ENCODE measurements around the gene PLEKHA8.
"Not testable (repeated sequence)": the region's sequence is repeated elsewhere in the genome, so short reads cannot be mapped to it uniquely, and the experiment has no call there.

Gene PLEKHA8

DNA sequence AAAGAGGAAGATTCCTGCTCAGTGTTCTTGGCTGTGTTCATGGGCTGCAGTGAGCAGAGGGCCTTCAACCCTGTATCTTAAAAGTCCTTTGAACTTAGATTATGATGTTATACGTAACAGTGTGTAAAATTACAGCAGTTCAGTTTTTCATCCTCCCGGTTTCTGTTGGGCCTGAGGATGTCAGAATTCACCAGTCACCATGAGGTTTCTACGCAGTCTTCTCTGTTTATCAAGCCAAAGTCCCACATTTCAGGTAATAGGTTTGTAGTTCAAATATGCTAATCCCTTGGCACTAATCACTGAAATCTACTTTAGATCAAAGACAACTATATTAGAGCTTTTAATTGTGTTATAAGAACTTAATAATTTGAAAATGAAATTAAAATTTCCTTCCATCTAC lies 24.9 kb downstream of the PLEKHA8 start:
- no peak for DNase-seq (ENCODE audit: low read depth, low spot score)
- H3K27ac ChIP-seq: no peak overlapping the region

GRCh38 chr7:30057741-30058140 lies 29.5 kb downstream of the PLEKHA8 start:
- no peak for DNase-seq (ENCODE audit: low read depth, low spot score)
- no peak overlapping the region for H3K27ac ChIP-seq

GRCh38 chr7:30061786-30062185 lies 33.6 kb downstream of the PLEKHA8 start:
- DNase-seq (ENCODE audit: low read depth, low spot score); H3K27ac ChIP-seq: not testable (repeated sequence)

DNA sequence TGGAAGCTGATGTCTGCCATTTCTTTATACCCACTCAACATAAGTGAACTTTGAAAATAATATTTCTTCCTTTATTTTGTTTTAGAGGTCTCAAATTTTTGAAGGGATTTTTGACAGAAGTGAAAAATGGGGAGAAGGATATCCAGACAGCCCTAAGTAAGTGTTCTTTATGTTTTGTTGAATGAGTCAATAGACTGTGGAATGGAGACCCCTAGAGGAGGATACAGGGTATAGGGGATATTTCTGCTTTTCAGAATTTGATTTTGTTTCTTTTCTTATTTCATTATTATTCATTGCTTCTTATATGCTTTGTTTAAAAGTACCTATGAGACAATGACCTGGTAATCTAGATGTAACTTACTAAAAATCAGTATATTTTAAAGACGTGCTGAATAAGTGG lies 34.4 kb downstream of the PLEKHA8 start:
- no peak overlapping the region for H3K27ac ChIP-seq
- no peak for DNase-seq (ENCODE audit: low read depth, low spot score)

DNA sequence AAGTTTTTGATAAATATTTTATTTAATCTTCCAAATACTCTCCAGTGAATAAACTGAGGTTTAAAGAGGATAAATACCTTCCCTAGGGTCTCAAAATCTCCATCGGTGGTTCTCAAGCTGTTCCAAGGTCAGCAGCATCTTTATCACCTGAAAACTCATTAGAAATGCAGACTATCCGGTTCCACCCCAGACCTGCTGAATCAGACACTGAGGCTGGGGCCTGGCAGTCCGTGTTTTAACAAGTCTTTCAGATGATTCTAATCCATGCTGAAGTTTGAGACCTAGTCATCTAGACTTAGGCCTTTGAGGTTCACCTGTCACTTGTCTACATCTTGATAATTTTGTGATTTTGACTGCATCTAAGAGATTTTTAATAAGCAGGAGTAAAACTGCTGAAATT lies 37.5 kb downstream of the PLEKHA8 start:
- no peak overlapping the region for H3K27ac ChIP-seq
- peak; percentile 24 for DNase-seq (ENCODE audit: low read depth, low spot score)

GRCh38 chr7:30066687-30067086 lies 38.5 kb downstream of the PLEKHA8 start:
- no peak for DNase-seq (ENCODE audit: low read depth, low spot score)
- no peak overlapping the region for H3K27ac ChIP-seq

DNA sequence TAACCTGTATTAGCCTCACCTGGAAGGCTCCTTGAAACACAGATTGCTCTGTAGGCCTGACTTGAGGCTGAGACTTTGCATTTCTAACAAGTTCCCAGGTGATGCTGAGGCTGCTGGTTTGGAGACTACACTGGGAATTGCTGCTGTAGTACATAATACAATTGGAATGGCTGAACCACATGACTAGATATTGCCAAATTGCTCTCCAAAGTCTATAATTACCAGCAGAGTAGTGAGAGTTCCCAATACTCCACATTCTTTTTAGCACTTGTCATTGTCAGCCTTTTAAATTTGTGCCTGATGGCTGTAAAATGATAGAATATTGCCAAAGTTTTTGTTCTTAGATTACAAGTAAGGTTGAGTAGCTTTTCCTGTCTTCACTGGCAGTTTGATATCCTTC lies 39.9 kb downstream of the PLEKHA8 start:
- peak overlapping the region; percentile 4 for H3K27ac ChIP-seq
- DNase-seq (ENCODE audit: low read depth, low spot score): no peak

GRCh38 chr7:30069096-30069867 lies 41.1 kb downstream of the PLEKHA8 start:
- DNase-seq (ENCODE audit: low read depth, low spot score): no peak
- H3K27ac ChIP-seq: no peak overlapping the region

GRCh38 chr7:30070052-30070451 lies 41.8 kb downstream of the PLEKHA8 start:
- H3K27ac ChIP-seq: no peak overlapping the region
- DNase-seq (ENCODE audit: low read depth, low spot score): no peak

- H3K27ac ChIP-seq: no peak overlapping the region
- no peak for DNase-seq (ENCODE audit: low read depth, low spot score)
Measured at GRCh38 chr7:30072735-30073134, 44.5 kb downstream of the PLEKHA8 start.

DNA sequence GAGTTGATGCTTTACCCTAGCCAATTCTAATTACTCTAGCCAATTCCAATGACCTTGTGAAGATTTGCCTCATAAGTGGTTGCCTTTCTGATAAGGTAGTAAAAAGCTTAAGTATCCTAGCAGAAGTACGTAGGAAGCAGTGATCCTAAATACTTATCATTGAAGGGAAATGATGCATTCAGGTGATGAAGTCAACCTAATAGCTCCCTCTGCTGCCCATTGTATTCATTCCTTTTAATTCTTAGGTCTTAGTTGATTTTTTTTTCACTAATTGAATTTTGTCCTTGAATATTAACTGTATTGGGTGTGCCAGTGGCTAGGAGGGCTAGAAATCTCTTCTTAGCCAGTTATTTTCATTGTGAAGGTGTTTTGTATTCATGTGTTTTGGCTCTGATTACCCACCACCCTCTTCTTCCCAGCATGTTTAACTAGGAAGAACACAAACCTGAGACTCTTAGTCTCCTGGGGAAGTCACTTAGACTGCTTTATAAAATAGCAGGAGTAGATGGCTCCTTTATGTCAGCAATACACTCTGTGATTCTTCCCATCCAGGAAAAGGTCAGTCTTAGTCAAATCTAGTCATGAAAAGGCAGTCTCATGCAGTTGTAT lies 46.3 kb downstream of the PLEKHA8 start:
- no peak for DNase-seq (ENCODE audit: low read depth, low spot score)
- H3K27ac ChIP-seq: no peak overlapping the region

DNA sequence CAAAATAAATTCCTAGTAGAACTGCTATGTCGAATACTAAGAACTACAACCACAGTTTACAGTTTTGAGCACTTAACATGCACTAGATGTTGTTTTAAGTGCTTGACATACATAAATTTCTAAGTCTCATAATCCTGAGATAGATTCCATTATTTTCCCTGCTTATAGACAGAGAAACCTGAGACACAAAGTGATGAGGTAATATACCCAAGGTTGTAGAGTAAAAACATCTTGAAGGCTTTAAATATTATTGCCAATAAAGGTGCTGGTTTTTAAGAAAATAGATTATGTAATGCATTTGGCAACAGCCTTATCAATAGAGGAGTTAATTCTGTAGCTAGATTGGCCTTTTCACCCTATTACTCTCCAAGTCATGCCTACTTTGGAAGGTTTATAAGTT lies 48.2 kb downstream of the PLEKHA8 start:
- no peak for DNase-seq (ENCODE audit: low read depth, low spot score)
- H3K27ac ChIP-seq: no peak overlapping the region

- H3K27ac ChIP-seq: no peak overlapping the region
- DNase-seq (ENCODE audit: low read depth, low spot score): no peak
Measured at GRCh38 chr7:30078280-30078679, 50.1 kb downstream of the PLEKHA8 start.

DNA sequence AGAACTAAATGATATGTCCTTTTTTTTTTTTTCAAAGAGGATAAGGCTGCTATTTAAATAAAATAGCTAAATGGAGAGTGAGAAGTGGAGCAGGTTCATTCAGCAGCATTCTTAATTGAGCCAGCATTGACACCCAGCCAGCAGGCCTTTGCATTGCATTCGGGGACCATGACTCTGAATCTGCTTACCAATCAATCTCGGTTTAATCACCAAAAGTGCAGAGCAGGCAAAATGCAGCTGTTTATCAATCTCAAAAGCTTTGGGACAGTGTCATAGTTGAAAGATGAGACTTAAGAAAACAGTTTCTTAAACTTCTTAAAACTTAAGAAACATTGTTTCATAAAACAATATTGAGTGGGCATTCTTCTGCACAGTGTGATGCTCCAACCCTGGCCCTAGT lies 51.7 kb downstream of the PLEKHA8 start:
- no peak overlapping the region for H3K27ac ChIP-seq
- DNase-seq (ENCODE audit: low read depth, low spot score): no peak

DNA sequence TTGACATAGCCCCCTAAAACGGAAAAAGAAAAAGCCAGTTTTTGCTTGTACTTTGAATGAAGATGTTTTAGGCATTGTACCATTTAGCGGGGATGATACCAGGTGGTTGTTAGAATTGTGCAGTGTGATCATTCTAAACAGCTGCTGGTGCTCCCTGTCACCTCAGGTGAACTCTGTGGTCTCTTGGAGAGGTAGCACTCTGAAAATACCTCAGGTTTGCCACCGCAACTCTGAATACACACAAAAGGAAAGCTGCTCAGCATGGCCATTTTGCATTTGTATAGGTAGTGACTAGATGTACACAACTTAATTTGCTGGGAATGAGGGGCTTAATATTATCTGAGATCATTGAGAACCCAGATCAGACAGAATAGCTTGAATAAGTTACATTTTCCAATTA lies 52.6 kb downstream of the PLEKHA8 start:
- DNase-seq (ENCODE audit: low read depth, low spot score): no peak

DNA sequence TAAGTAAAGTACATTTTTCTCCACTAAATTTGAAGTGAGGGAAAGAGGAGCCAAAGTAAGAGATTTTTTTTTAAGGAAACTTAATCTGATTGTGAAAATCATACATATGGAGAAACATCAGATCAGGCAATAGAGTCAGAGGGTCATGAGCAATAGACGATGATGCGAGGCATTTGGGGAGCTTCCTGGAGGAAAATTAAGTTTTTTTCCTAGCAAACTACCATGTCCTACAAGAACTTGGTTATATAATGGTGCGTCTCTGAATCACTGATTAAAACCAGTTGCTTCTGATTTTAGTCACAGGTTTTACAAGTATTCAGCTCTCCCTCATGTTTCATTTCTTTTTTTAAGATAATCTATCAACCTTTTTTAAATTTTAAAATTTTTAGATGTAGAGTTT lies 54.5 kb downstream of the PLEKHA8 start:
- H3K27ac ChIP-seq: no peak overlapping the region
- DNase-seq (ENCODE audit: low read depth, low spot score): no peak

More for the DNA sequence above, 52.6 kb downstream of the PLEKHA8 start:
- no peak overlapping the region for H3K27ac ChIP-seq

DNA sequence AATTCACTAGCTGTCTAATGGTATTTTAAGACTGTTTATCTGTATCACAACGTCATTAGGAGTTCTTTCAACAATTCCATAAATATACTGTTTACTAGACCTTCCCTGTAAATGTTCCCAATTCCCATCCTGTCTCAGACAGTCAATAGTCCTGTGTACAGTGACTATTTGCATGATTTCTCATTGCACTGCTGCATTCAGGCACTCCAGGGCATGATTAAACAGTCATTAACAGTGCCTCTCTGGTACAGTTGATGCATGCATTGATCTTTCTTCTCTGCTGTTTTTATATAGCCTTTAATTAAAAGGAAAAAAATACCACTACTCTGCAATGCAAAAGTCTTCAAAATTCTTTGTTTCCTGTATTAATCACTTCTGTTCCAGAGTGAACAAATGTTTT lies 55.1 kb downstream of the PLEKHA8 start:
- no peak overlapping the region for H3K27ac ChIP-seq
- DNase-seq (ENCODE audit: low read depth, low spot score): no peak

DNA sequence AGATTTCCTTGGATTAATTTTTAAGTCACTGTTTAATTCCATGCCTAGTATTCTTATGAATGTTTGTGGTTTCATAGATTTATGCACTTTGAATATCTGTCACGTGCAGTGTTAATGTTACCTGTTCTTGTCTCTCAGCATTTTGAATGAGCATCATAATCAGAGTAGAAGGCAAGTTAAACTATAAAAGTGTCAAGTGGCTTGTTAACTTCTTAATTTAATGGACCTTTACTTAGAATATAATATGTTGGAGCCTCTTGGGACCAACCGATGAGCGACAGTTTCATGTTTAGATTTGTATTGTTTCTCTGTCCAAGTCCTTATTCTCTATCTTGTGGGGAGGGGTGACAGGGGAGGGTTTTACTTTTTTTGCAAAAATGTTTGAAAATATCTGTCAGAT lies 56.0 kb downstream of the PLEKHA8 start:
- DNase-seq (ENCODE audit: low read depth, low spot score): no peak
- H3K27ac ChIP-seq: no peak overlapping the region

GRCh38 chr7:30086529-30086928 lies 58.3 kb downstream of the PLEKHA8 start:
- no peak for DNase-seq (ENCODE audit: low read depth, low spot score)
- no peak overlapping the region for H3K27ac ChIP-seq

DNA sequence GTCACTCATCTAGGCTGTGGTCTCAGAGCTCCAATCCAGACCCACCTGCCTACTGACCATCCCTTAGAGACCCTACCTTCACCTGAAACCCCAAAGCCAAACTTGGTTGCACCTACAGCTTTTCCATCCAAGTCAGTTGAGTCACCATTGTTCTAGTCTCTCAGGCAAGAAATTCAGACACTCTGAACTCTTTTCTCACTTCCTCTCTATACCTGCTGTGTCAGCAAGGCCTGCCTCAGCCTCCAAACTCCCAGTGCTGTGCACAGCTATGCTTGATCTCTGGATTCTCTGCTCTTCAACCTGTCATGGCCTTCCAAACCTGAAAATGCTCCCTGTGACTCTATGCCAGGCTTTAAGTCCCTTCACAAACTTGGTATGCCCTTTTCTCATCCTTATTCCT lies 59.2 kb downstream of the PLEKHA8 start:
- H3K27ac ChIP-seq: no peak overlapping the region
- no peak for DNase-seq (ENCODE audit: low read depth, low spot score)

DNA sequence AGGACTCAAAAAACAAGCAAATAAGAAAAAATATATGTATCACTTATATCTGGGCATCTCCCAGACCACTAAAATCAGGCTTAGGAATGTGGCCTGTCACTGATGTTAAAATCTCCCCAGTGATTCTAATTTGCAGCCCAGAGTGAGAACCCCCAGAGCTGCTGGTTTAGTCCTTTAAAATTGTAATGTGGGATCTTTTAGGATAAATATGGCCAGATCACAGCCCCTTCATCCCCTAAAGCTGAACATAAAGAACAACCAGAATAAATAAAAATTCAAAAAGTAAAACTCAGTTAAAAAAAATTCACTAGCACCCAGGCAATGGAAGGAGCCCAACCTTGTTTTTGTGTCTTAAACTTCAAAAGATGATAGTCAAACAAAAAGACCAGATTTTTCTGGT lies 60.1 kb downstream of the PLEKHA8 start:
- DNase-seq (ENCODE audit: low read depth, low spot score): no peak
- no peak overlapping the region for H3K27ac ChIP-seq

GRCh38 chr7:30090111-30090510 lies 61.9 kb downstream of the PLEKHA8 start:
- H3K27ac ChIP-seq: no peak overlapping the region
- DNase-seq (ENCODE audit: low read depth, low spot score): no peak
